H1 (cell line): ENCODE results near the gene TSPOAP1. TPM values are rescaled to one million over a fixed set of nuclear protein-coding genes. Genes with fewer than 3 reads are reported as not detected.
A peak's percentile ranks its signal among the peaks of the same experiment; 100 is the strongest.

ENCODE experiments used
- microRNA counts: library from miRNA; unstranded; fragments of <30 nt; microRNA quantifications from one replicate; lab custom pipeline; 2015
- microRNA-seq, 2 experiments: library from miRNA; unstranded; fragments of <30 nt; microRNA quantifications; one replicate each; pipeline versions ENCODE4 to v1.2.0, GENCODE V29; 2016 to 2020; ENCODE audit warnings: borderline microRNAs expressed in 2 of 2, borderline number of aligned reads in 2 of 2, borderline replicate concordance in 1 of 2
- polyA plus RNA-seq, 7 experiments: library from polyadenylated mRNA; depleted of rRNA in 3 of 7; stranded (reverse) in 5 of 7; unstranded in 2 of 7; fragments of >200 nt in 5 of 7; fragments of 200-250 nt in 2 of 7; gene quantifications; 1 replicate in 5 of 7; 2 replicates in 1 of 7; 4 replicates in 1 of 7; pipeline versions ENCODE4 v1.2.1 to v1.2.3, GENCODE V29; 2011 to 2013; ENCODE audit warnings: missing spikeins in 2 of 7, mixed read lengths in 2 of 7
- small RNA-seq: library from polyadenylated mRNA; stranded (forward); fragments of <200 nt; extraction: miRNeasy Mini kit (QIAGEN cat#:217004); gene quantifications from one replicate; pipeline ENCODE3, GENCODE V24; 2013; ENCODE audit not compliant: insufficient read depth
- total RNA-seq: library from RNA; stranded (reverse); fragmentation: NEBNext Ultra II Directional; extraction: Animal tissue kit (Norgen Biotek cat#: 25700); gene quantifications from 2 replicates; pipeline ENCODE4 v1.2.1, GENCODE V29; 2021

Gene TSPOAP1
- total and polyA plus RNA-seq, 2 of the 8 experiments (the other 6 are each of a cell fraction or from before 2014, with no cell fraction given) = 7.6 to 9.2 TPM

MicroRNA genes within 50 kb of the gene (microRNA counts, 767-probe panel; counts per million panel counts)
- microRNA hsa-miR-142-3p (lab: Ali Mortazavi, UCI) (879 counts per million, percentile 95 among the panel's probes with 10 or more counts), microRNA hsa-miR-142-5p (lab: Ali Mortazavi, UCI) (879 counts per million, percentile 95 among the panel's probes with 10 or more counts)

Small RNA genes lying within 50 kb of the gene (microRNA-seq; reads per million reads assigned to microRNA genes)
- gene MIR4736 = 0 reads per million in 2 experiments

Small RNA genes lying within 50 kb of the gene (small RNA-seq; reads per million reads assigned to genes)
- not detected for gene MIR4736

Other genes with a start within 250 kb of the TSPOAP1 start
- 49.7 and 52.7 TPM in 2 replicates for gene DYNLL2, start 245.4 kb downstream of the TSPOAP1 start, total RNA-seq
- gene DYNLL2, start 245.4 kb downstream of the TSPOAP1 start, polyA plus RNA-seq (2011; rRNA removed) = 19.8 and 21.6 TPM in 2 replicates
- gene OR4D1, start 180.4 kb downstream of the TSPOAP1 start, total RNA-seq = 0.32 and 0.33 TPM in 2 replicates
- 0.39 and 0.44 TPM in 2 replicates for gene OR4D1, start 180.4 kb downstream of the TSPOAP1 start, polyA plus RNA-seq (2011; rRNA removed)
- not detected in 2 replicates for gene OR4D2, start 161.8 kb downstream of the TSPOAP1 start, total RNA-seq
- gene OR4D2, start 161.8 kb downstream of the TSPOAP1 start, polyA plus RNA-seq (2011; rRNA removed) = not detected in 2 replicates
- not detected in 2 replicates for gene EPX, start 136.1 kb downstream of the TSPOAP1 start, total RNA-seq
- gene EPX, start 136.1 kb downstream of the TSPOAP1 start, polyA plus RNA-seq (2011; rRNA removed) = not detected in 2 replicates
- 20.6 and 21.7 TPM in 2 replicates for gene MKS1, start 109.5 kb downstream of the TSPOAP1 start, total RNA-seq
- 12.0 and 15.3 TPM in 2 replicates for gene MKS1, start 109.5 kb downstream of the TSPOAP1 start, polyA plus RNA-seq (2011; rRNA removed)
- gene LPO, start 90.2 kb downstream of the TSPOAP1 start, total RNA-seq = 0.44 and 0.52 TPM in 2 replicates
- gene LPO, start 90.2 kb downstream of the TSPOAP1 start, polyA plus RNA-seq (2011; rRNA removed) = 0.38 and 0.46 TPM in 2 replicates
- gene MPO, start 47.9 kb downstream of the TSPOAP1 start, total RNA-seq = 0.74 TPM in 1 of 2 replicates, not detected in the other
- 0.06 and 0.13 TPM in 2 replicates for gene MPO, start 47.9 kb downstream of the TSPOAP1 start, polyA plus RNA-seq (2011; rRNA removed)
- 103 and 112 TPM in 2 replicates for gene SUPT4H1, start 23.4 kb upstream of the TSPOAP1 start, total RNA-seq
- 115 and 143 TPM in 2 replicates for gene SUPT4H1, start 23.4 kb upstream of the TSPOAP1 start, polyA plus RNA-seq (2011; rRNA removed)
- gene RNF43, start 88.7 kb upstream of the TSPOAP1 start, total RNA-seq = 0.89 and 2.4 TPM in 2 replicates
- 1.5 and 2.3 TPM in 2 replicates for gene RNF43, start 88.7 kb upstream of the TSPOAP1 start, polyA plus RNA-seq (2011; rRNA removed)
- not detected in 2 replicates for gene HSF5, start 159.6 kb upstream of the TSPOAP1 start, total RNA-seq
- 0.02 TPM in 1 of 2 replicates, not detected in the other for gene HSF5, start 159.6 kb upstream of the TSPOAP1 start, polyA plus RNA-seq (2011; rRNA removed)
- 33.4 and 39.2 TPM in 2 replicates for gene MTMR4, start 185.8 kb upstream of the TSPOAP1 start, total RNA-seq
- 15.9 and 17.7 TPM in 2 replicates for gene MTMR4, start 185.8 kb upstream of the TSPOAP1 start, polyA plus RNA-seq (2011; rRNA removed)